H9 (cell line): Measurements from ENCODE around the gene PIP5KL1. TPM values are rescaled to one million over a fixed set of nuclear protein-coding genes. Genes with fewer than 3 reads are reported as not detected.

Experiments
- DNase-seq: peaks from one replicate; pipeline ENCODE4 v3.0.0-alpha.2; 2017
- H2AFZ ChIP-seq: one replicate; pipeline ENCODE4 v1.6.1; 2013; ENCODE audit warnings: mild to moderate bottlenecking, low read length, control low read depth, moderate library complexity
- H2AK5ac ChIP-seq: 2 replicates; pipeline ENCODE4 v1.6.1; 2013; ENCODE audit warnings: low read length, control low read depth, mixed read lengths; ENCODE audit not compliant: insufficient read length
- H2BK120ac ChIP-seq: one replicate; pipeline ENCODE4 v1.6.1; 2013; ENCODE audit warnings: low read depth, mild to moderate bottlenecking, low read length, control low read depth, inconsistent platforms; ENCODE audit not compliant: poor library complexity, severe bottlenecking
- H2BK12ac ChIP-seq: 2 replicates; pipeline ENCODE4 v1.6.1; 2013; ENCODE audit warnings: low read length, control low read depth, mixed read lengths, low read depth; ENCODE audit not compliant: insufficient read length
- H2BK15ac ChIP-seq: 2 replicates; pipeline ENCODE4 v1.6.1; 2013; ENCODE audit warnings: low read depth, low read length, control low read depth
- H2BK20ac ChIP-seq: one replicate; pipeline ENCODE4 v1.6.1; 2013; ENCODE audit warnings: low read depth, mild to moderate bottlenecking, low read length, control low read depth, inconsistent platforms; ENCODE audit not compliant: poor library complexity, severe bottlenecking
- H2BK5ac ChIP-seq: 2 replicates; pipeline ENCODE4 v1.6.1; 2013; ENCODE audit warnings: low read length, control low read depth, mixed read lengths; ENCODE audit not compliant: insufficient read length
- H3K14ac ChIP-seq: 2 replicates; pipeline ENCODE4 v1.6.1; 2013; ENCODE audit warnings: low read length, control low read depth; ENCODE audit not compliant: insufficient read depth
- H3K18ac ChIP-seq: 2 replicates; pipeline ENCODE4 v1.6.1; 2013; ENCODE audit warnings: low read depth, mild to moderate bottlenecking, mixed read lengths, low read length, control low read depth; ENCODE audit not compliant: insufficient read length
- H3K23ac ChIP-seq: 2 replicates; pipeline ENCODE4 v1.6.1; 2013; ENCODE audit warnings: low read length, control low read depth, mixed read lengths, low read depth; ENCODE audit not compliant: insufficient read length
- H3K23me2 ChIP-seq: 2 replicates; pipeline ENCODE4 v1.6.1; 2013; ENCODE audit warnings: low read depth, mild to moderate bottlenecking, mixed read lengths, low read length, control low read depth; ENCODE audit not compliant: insufficient read length, poor library complexity, severe bottlenecking
- H3K27ac ChIP-seq: 2 replicates; pipeline ENCODE4 v1.5.1; 2013; ENCODE audit warnings: low read length, control low read depth, mixed read lengths, low read depth; ENCODE audit not compliant: insufficient read length
- H3K27me3 ChIP-seq: 2 replicates; pipeline ENCODE4 v1.6.1; 2013; ENCODE audit warnings: low read length, control low read depth, inconsistent platforms; ENCODE audit not compliant: insufficient read depth
- H3K4ac ChIP-seq: 2 replicates; pipeline ENCODE4 v1.6.1; 2013; ENCODE audit warnings: low read depth, mild to moderate bottlenecking, control low read depth, inconsistent platforms, low read length, moderate library complexity
- H3K4me1 ChIP-seq: 2 replicates; pipeline ENCODE4 v1.6.1; 2013; ENCODE audit warnings: low read length, control low read depth, inconsistent platforms; ENCODE audit not compliant: insufficient read depth
- H3K4me2 ChIP-seq: 2 replicates; pipeline ENCODE4 v1.6.1; 2013; ENCODE audit warnings: low read length, control low read depth, mixed read lengths; ENCODE audit not compliant: insufficient read length, insufficient read depth
- H3K56ac ChIP-seq: 2 replicates; pipeline ENCODE4 v1.6.1; 2013; ENCODE audit warnings: low read depth, mild to moderate bottlenecking, mixed read lengths, low read length, control low read depth; ENCODE audit not compliant: insufficient read length
- H3K79me1 ChIP-seq: 2 replicates; pipeline ENCODE4 v1.6.1; 2013; ENCODE audit warnings: low read depth, mild to moderate bottlenecking, moderate library complexity, low read length, control low read depth, inconsistent platforms; ENCODE audit not compliant: insufficient read depth, poor library complexity, severe bottlenecking
- H3K79me2 ChIP-seq: 2 replicates; pipeline ENCODE4 v1.6.1; 2013; ENCODE audit warnings: low read length, control low read depth, inconsistent platforms; ENCODE audit not compliant: insufficient read depth
- H3K9ac ChIP-seq: 2 replicates; pipeline ENCODE4 v1.6.1; 2013; ENCODE audit warnings: low read length, control low read depth, mixed read lengths; ENCODE audit not compliant: insufficient read length; ENCODE audit errors: extremely low read depth
- H3K9me3 ChIP-seq: one replicate; pipeline ENCODE4 v1.6.1; 2013; ENCODE audit warnings: low read depth, low read length, inconsistent platforms; ENCODE audit not compliant: control insufficient read depth
- H3T11ph ChIP-seq: one replicate; pipeline ENCODE4 v1.6.1; 2013; ENCODE audit warnings: mild to moderate bottlenecking, low read length, control low read depth, inconsistent platforms
- H4K20me1 ChIP-seq: one replicate; pipeline ENCODE4 v1.6.1; 2013; ENCODE audit not compliant: control insufficient read depth, insufficient read length, insufficient read depth
- H4K5ac ChIP-seq: 2 replicates; pipeline ENCODE4 v1.6.1; 2013; ENCODE audit warnings: low read depth, mild to moderate bottlenecking, mixed read lengths, low read length, control low read depth; ENCODE audit not compliant: insufficient read length
- H4K8ac ChIP-seq: replicated peaks from 2 replicates; pipeline ENCODE4 v1.6.1; 2013; ENCODE audit warnings: low read length, control low read depth, mixed read lengths, low read depth; ENCODE audit not compliant: insufficient read length
- H4K91ac ChIP-seq: 2 replicates; pipeline ENCODE4 v1.6.1; 2013; ENCODE audit warnings: low read depth, mild to moderate bottlenecking, moderate library complexity, mixed read lengths, low read length, control low read depth; ENCODE audit not compliant: insufficient read length
- H3K27ac Mint-ChIP-seq, 3 experiments: 2 replicates in 2 of 3; 3 replicates in 1 of 3; pipeline ENCODE4 v1.8.0; 2020 to 2021; ENCODE audit warnings: mixed read lengths in 3 of 3, mild to moderate bottlenecking in 1 of 3, moderate library complexity in 1 of 3
- H3K27me3 Mint-ChIP-seq: 2 replicates; pipeline ENCODE4 v1.8.0; 2021; ENCODE audit warnings: low read depth, mild to moderate bottlenecking, moderate library complexity, mixed read lengths
- H3K36me3 Mint-ChIP-seq, 3 experiments: 2 replicates in 2 of 3; 3 replicates in 1 of 3; pipeline ENCODE4 v1.8.0; 2020 to 2021; ENCODE audit warnings: low read depth in 3 of 3, mixed read lengths in 3 of 3; ENCODE audit not compliant: insufficient read depth in 1 of 3
- H3K4me1 Mint-ChIP-seq, 2 experiments: 2 replicates each; pipeline ENCODE4 v1.8.0; 2020; ENCODE audit warnings: mixed read lengths in 2 of 2
- H3K4me3 Mint-ChIP-seq, 2 experiments: 2 replicates in 1 of 2; 3 replicates in 1 of 2; pipeline ENCODE4 v1.8.0; 2020 to 2021; ENCODE audit warnings: mild to moderate bottlenecking in 2 of 2, mixed read lengths in 2 of 2, moderate library complexity in 1 of 2
- H3K9me3 Mint-ChIP-seq, 2 experiments: 2 replicates in 1 of 2; 3 replicates in 1 of 2; pipeline ENCODE4 v1.8.0; 2020; ENCODE audit warnings: mild to moderate bottlenecking in 2 of 2, mixed read lengths in 2 of 2, moderate library complexity in 1 of 2
- CTCF ChIP-seq: fragments of 200-600 bp; sonication (generic); conservative IDR thresholded peaks from 3 replicates; pipeline ENCODE4 v1.8.0; 2021; ENCODE audit warnings: antibody characterized with exemption, mild to moderate bottlenecking
- WGBS: extraction: QIAGEN DNeasy Blood & Tissue Kit; methylation state at CpG from one replicate; pipeline ENCODE4 v1.1.7; 2013; ENCODE audit warnings: missing lambda C conversion rate, low lambda C conversion rate, mixed read lengths; ENCODE audit not compliant: insufficient read length; ENCODE audit errors: extremely low coverage; 5-methylcytosine and 5-hydroxymethylcytosine counted together
- total RNA-seq: library from RNA; stranded (reverse); gene quantifications from 2 replicates; pipeline ENCODE4 v1.2.1, GENCODE V29; 2021

Gene PIP5KL1
- total RNA-seq, 1 experiment from 2014 or later: 11.6 TPM

GRCh38 chr9:127892831-127893230 lies 37.7 kb downstream of the PIP5KL1 start:
- Histone ChIP-seq H3K56ac (no peak overlapping the region), H3K14ac (no peak overlapping the region), H3K23ac (no peak overlapping the region), H2BK15ac (no peak overlapping the region), H4K5ac (no peak overlapping the region), H3K27me3 (no peaks in the 10 kb centered on the region), H3K4me1 (no peaks in the 10 kb centered on the region; the same call in 1 of the 2 replicates), H3K18ac (no peak overlapping the region), H2BK20ac (no peak overlapping the region), H3K4ac (no peak overlapping the region), H2AFZ (no peak overlapping the region), H3K79me1 (no peaks in the 10 kb centered on the region), H2BK12ac (no peak overlapping the region), H3K9me3 (no peaks in the 10 kb centered on the region), H2BK5ac (no peak overlapping the region), H3K9ac (no peak overlapping the region), H3K4me2 (no peak overlapping the region), H2AK5ac (no peak overlapping the region), H3T11ph (no peak overlapping the region), H2BK120ac (no peak overlapping the region), H4K20me1 (no peaks in the 10 kb centered on the region), H4K8ac (no peak overlapping the region), H3K27ac (no peak overlapping the region), H4K91ac (no peak overlapping the region), H3K79me2 (no peaks in the 10 kb centered on the region), H3K23me2 (no peaks in the 10 kb centered on the region)
- H3K9me3 Mint-ChIP-seq: peaks cover 9% of the 10 kb centered on the region in 2 experiments; a peak in 3 of 5 replicates
- TF ChIP-seq CTCF: no peak
- no peak overlapping the region for H3K27ac Mint-ChIP-seq
- H3K4me1 Mint-ChIP-seq: peaks cover 7 to 10% of the 10 kb centered on the region in 2 experiments; a peak in 3 of 4 replicates
- H3K4me3 Mint-ChIP-seq: no peak overlapping the region; a peak in 1 of 5 replicates
- no peak for DNase-seq
- H3K36me3 Mint-ChIP-seq: peaks cover 45 to 70% (median 68%) of the 10 kb centered on the region in 3 experiments
- WGBS: no CpG with 5 or more reads among the region's 6 CpGs
- H3K27me3 Mint-ChIP-seq: no peaks in the 10 kb centered on the region
